C1 segment of cervical spinal cord (tissue), 14 donors: ENCODE measurements around the gene PJA2.

Source experiments
- DNase-seq, 14 donors: peaks; one replicate each; lab custom pipeline; 2025; lab: John Stamatoyannopoulos, UW

PJA2 gene

DNA sequence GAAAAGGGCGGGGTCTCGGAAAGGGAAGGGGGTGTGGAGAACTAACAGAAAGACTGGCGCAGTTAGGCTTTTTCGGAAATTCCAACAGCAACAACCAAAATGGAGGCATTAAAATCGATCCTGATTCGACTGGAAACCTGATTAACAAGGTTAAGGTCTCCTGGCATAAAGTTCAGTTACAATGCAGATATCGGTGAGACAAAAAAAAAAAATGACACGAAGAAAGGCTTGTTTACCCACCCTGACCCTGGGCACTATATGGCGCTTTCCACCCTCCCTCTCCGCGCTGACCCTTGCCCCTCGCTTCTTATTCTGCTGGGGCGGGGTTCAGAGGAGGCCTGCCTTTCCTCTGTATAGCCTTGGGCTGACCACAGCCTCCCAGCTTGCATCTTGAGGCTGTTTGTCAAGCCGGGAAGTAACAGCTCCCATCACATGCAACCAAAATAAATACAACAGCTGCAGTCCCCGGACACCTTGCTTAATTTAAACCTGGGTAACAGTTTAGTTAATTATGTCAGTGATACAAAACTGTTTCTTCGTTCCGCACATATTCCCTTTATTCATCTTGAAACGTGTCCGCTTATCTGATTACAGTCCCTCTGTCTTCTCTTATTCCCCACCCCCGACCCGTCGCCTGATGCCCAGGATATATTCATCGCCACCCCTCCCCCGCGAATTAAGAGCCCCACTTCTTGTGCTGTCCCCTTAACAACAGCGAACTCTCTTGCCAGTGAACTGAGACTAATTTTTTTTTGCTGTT lies 795 bp upstream of the PJA2 start:
- peak in 11 of 14 donors; percentile 72 to 87 (median 76) for DNase-seq

DNA sequence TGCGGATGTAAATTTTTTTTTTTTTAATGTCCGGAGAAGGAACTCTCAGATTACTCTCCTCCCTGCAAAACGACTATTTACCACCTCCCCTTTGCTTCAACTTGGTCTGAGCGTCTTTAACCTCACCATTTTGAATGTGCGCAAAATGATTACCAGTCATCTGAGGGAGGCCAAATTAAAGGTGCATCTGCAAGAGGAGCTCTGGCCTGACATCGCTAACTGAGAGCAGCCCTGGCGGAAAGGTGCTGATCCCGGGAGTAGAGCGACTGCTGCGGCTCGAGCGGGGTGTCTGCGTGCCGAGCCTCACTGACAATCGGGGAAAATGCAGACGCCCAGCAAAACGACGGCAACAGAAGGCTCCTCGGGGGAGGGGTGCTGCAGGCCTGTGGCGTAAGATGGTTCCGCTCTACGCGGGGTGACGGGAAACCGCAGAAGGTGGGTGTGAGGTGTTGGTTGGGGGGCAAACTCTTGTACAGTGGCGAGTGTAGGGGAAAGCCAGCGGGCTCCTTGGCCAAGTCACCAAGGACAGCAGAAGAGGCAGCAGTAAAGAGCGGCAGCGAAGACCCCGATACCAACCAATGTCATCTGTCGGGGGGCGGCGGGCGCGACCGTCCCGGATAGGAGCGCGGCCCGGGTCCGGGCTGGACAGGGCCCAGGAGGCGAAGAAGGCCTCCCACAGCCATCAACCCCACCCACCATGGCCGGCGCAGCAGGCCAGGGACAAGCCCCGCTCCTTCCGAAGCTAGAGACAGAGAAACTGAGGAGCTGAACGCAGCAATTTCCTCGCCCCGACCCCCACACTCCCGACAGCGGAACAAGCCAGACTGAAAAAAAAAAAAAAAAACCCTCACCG lies 557 bp downstream of the PJA2 start:
- peak in 13 of 14 donors; percentile 16 to 85 (median 74) for DNase-seq

DNA sequence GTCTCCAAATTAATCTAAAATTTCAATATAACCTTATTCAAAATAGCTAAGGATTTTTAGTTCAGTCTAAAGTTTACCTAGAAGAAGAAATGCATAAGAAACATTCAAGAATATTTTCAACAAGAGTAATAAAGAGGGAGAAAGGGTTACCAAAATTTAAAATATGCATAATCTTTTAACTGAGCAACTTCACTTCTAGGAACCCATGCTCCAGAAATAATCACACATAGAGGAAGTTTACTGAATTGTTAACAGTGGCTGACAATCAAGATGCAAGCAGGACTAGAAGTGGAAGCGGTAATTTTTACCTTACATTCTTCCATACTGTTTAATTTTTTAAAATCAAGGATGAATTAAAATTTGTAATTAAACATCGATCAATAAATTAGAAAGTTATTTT lies 1.9 kb downstream of the PJA2 start:
- DNase-seq = no peak

DNA sequence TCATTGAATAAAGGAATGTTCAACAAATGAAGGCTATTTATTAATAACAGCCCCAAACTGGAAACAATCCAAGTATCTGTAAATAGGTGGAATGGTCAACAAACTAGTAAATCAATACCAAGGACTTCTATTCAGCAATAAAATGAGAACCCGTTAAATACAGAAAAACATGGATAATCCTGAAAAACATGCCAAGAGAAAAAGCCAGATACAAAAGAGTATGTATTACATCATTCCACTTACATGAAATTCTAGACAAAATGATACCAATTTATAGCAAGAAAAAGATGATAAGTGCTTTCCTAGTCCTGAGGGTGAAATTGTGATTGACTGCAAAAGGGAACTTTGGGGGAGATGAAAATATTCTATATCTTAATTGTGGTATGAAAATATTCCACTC lies 3.1 kb downstream of the PJA2 start:
- DNase-seq = no peak

DNA sequence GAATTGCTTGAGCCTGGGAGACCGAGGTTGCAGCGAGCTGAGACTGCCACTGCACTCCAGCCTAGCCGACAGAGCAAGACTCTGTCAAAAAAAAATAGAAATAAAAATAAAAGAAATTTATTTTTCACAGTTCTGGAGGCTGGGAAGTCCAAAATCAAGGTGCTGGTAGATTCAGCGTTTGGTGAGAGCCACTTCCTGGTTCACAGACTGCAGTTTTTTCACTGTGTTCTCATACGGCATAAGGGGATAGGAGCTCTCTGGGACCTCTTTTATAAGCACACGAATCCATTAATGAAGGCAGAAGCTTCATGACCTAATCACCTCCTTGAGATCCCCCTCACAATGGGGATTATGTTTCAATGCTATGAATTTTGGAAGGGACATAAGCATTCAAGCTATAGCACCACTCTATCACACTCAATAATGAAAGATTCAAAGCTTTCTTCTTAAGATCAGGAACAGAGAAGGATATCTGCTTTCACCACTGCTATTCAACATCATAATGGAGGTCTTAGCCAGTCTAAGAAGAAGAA lies 5.3 kb downstream of the PJA2 start:
- DNase-seq = no peak

DNA sequence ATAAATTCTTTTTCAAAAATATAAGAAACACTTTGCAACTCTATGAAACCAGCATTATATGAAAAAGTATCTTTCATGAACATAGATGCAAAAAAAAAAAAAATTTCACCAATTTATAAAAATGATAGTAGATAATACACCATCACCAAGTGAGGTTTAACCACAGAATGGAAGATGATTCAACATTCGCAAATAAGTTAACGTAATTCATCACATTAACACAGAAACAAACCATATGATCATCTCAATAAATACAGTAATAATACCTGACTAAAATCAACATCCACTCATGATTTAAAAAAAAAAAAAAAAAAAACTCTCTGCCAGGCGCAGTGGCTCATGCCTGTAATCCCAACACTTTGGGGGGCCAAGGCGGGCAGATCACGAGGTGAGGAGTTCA lies 6.3 kb downstream of the PJA2 start:
- no peak for DNase-seq

DNA sequence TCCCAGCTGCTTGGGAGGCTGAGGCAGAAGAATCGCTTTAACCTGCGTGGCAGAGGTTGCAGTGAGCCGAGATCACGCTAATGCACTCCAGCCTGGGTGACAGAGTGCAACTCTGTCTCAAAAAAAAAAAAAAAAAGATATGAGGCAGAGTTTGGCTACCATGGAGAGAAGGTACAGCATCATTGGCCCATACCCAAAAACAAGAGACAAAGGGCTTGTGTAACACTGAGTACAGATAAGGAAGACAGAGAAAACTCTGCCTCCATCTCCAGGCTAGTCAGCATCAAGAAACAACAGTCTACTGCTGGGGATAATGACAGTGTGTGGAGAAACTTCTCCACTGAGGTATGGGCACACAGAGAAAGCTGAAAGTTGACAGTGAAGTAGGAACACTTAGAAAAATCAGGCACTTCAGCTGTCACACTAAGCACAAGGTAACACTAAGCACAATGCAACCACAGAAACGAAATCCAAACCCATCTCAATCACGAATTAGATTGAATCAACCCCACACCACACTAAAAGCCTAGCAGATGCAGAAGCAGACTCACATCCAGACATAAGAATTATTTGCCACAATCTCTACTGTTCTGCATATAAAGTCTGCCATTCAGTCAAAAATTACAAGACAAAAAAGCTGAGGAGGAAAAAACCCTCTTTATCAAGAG lies 10.5 kb downstream of the PJA2 start:
- DNase-seq = peak in 1 of 14 donors; percentile 9

DNA sequence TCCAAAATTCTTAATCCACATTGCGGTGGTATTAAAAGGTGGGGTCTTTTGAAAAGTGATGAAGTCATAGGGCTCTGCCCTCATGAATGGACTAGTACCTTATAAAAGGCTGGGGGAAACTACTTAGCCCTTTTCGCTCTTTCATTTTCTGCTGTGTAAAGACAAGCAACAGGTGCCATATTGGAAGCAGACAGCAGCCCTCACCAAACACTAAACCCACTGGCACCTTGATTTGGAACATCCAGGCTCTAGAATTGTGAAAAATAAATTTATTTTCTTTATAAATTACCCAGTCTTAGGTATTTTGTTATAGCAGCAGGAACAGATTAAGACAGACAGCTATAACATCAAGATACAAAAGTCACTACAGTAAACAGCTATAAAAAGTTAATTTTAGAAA lies 12.8 kb downstream of the PJA2 start:
- no peak for DNase-seq

DNA sequence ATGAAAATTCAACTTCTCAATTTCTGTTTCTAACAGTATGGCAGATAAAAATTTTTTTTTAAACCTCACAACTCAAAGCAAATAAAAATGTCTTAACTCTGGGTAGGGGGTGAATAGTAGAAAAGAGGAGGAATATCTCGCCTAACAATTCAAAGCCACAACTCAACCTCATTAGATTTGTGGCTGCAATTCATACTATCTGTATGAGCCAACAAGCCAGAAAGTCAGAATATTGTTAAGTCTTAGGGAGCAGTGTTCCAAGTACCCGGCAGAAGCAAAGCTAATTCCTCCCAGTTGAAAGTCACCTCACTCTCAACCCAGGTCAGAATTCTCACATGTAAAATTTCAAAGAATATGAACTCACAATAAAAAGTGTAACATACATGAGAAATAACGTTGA lies 15.0 kb downstream of the PJA2 start:
- DNase-seq = no peak

DNA sequence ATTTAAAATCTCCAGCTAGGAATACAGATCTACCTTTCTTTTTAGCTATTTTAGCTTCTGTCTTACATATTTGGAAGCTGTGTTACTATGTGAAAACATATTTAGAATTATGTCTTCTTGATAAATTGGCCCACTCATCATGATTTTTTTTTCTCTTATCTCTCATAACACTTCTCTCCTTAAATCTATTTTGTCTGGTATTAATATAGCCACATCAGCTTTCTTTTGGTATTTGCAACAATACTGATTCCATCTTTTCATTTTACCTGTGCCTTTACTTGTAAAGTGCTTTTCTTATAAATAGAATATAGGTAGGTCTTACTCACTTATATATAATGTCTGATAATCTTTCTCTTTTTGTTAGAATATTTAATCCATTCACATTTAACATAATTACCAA lies 19.6 kb downstream of the PJA2 start:
- DNase-seq = no peak

DNA sequence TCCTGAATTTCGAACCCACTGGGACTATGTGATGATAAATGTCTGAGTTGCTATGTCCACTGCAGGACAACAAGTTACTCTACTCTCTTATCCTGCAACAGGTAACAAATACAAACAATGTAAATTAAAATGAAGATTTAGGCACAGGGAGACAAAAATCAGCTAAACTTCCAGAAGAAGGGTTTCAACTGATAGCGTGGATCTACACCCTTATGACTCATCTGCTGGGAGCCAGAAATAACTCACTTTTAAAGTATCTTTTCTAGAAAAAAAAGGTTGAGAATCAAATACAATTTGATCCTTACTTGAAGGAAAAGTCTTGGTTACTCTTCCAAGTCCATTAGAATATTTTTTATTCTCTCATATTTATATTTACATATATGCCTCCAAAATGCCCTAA lies 21.4 kb downstream of the PJA2 start:
- DNase-seq = no peak

DNA sequence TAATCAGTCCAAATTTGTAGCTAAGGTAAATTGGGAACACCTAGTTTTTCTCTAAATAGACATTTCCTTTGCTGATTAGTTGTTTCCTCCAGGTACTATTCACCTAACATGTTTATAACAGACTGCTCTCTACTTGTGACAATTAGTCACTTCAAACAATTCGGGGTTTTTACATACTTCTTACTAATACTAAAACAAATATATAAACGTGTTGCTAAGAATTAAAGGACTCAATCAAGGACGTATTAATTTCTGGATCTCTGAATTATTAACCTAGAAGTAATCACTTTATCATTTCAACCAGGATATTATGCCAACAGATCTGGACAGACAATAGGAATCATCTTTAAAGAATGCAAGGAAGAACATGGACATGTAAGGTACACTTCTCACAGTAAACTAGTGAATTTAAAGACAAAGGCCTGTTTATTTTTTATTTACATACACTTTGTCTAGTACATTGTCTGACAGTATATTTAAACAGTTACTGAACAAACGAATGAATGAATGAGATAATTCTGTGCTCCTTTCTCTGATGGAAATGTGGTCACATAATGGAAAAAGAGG lies 22.3 kb downstream of the PJA2 start:
- DNase-seq = no peak

DNA sequence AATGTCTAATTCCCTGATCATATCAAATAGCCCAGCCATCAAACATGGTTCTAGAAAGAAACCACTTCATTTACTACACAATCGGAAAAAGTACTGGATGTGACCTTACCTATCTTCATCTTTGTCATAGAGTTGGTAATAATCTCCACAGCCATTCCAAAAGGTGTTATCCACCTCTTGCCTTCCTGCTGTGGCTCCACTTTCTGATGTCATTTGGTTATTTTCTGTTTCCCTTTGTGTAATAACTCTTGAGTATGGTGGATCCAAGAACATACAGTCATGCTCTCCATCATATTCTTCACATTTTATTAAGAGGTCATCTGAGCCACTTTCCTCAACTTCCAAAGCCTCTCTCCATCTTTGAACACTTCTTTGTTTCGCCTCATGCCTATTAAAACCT lies 31.7 kb downstream of the PJA2 start:
- no peak for DNase-seq

DNA sequence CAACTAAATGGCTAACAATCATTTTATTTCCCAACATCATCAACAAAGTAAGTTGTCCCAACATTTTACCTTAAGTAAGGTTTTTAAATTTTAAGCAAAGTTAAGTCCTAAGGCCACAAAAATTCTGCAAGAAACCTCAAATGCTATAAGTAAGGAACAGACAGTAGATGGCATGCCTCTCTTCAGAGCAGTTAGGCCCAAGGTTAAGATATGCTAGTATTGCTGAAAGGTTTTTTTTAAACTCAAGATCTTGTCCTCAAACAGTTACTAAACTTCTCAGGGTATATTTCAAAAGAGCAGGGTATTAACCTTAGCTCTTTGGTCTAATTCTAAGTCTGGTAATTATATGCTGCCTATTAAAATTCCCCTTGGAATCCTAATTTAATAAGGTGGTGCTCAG lies 35.1 kb downstream of the PJA2 start:
- DNase-seq = no peak

DNA sequence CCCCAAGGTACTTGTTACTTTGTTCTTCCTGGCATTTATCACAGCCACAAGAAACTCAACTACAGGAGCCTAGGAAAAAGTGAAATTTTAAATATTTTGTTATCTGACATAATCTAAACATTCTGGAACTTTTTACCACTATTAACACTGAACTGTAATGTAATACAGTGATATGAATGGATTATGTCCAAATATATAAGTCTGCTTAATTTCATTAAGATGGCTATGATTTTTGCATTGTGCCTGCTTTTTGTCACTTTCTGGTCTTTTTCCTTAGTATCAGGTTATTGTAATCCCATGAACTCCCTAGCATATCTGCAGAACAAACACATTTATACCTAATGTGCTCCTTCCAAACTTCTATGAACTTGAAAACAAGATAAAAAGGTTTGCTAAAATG lies 35.8 kb downstream of the PJA2 start:
- no peak for DNase-seq

DNA sequence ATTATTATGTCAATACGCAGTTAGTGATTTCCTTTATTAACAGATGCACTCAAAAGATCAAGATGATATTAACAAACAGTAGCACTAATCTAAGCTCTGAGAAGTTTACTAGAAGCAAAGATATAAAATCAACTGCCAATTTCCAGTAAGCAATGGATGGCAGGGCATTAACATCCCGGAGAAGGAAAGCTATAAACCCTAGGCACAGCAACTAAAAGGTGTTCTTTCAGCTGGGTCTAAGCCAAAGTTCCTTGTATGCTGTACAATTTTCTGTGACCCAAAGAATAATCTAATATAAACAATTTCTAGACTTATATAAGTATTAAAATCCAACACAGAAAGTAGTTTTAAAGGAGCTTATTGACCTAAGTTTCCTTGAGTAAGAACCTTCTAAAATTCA lies 39.4 kb downstream of the PJA2 start:
- no peak for DNase-seq

DNA sequence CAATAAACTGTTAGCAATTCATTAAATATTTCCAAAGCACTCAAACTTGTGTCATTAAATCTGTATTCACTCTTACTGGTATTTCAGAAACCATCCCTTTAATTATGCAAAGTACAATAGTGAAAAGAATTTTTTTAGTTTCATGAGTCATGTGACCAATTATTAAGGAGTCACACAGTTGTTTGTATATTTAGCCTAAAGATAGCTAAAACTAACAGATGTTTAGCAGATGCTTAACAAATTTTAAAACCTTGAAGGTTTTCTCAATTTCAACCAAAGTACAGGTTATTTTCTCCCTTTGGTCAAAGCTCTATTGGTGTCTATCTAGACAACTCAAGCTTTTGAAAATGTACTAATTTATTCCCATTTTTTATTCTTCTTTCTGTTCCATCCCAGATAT lies 44.1 kb downstream of the PJA2 start:
- DNase-seq = no peak

DNA sequence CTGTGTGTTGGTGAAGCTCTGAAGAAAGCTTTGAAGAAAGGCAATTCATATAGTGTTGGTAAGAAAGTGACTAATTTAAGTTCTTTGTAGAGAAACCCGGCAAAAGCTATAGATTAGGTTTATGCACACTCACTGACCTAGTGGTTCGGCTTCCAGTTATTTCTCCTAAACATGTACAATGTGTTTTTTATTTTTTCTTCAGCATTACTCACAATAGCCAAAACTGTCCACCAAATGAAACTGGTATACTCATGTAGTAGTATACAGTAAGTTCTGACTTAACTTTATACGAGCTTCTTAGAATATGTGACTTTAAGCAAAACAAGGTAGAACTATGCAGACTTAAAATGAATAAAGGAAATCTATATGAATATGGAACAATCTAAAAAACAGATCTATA lies 44.8 kb downstream of the PJA2 start:
- DNase-seq = no peak

DNA sequence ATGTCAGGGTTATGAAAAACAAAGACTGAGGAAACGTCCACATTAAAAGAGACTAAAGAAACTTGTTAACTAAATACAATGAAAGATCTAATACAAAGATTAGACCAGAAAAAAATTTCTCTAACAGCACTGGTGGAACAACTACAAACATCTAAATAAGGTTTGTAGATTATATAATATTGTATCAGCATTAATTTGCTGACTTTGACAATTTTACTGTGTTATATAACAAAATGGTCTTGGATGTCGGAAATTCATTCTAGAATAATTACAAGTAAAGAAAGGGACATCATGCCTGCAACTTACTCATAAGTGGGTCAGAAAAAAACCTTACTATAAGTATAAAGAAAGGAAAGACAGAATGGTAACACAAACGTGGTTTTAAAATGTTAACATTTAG lies 50.1 kb downstream of the PJA2 start:
- no peak for DNase-seq

DNA sequence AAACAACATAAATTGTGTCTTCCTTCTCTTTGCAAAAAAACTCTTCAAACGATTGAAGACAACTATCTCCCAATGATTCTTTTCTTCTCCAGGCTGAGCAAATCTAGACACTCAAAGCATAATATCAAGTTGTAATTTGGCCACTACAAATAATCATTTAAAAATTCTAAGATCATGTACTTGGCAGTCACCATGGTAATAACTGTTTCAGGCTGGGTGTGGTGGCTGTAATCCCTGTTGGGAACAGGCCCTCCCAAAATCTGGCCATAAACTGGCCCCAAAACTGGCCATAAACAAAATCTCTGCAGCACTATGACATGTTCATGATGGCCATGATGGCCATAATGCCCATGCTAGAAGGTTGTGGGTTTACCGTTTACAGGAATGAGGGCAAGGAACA lies 52.0 kb downstream of the PJA2 start:
- no peak for DNase-seq

DNA sequence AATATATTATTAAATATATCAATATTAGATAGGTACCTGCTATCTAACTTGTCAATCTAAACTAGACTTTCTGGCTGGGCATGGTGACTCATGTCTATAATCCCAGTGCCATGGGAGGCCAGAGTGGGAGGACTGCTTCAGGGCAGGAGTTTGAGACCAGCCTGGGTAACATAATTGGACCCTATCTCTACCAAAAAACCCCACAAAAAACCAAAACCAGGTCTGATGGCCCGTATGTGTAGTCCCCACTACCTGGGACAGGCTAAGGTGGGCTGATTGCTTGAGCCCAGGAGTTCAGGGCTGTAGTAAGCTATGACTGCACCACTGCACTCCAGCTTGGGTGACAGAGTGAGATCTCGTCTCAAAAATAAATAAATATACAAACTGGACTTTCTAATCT lies 55.0 kb downstream of the PJA2 start:
- no peak for DNase-seq
